Calu3 (cell line): ENCODE results near the gene SPATS1. TPM values are rescaled to one million over a fixed set of nuclear protein-coding genes. Genes with fewer than 3 reads are reported as not detected.

Experiments used
- BruUV-seq: library from RNA; stranded (reverse); fragments of 400-500 nt; replicated peaks from 2 replicates; lab custom pipeline; 2021; lab: Mats Ljungman, UMichigan
- CTCF ChIA-PET: fragments of 300-600 bp; sonication (Branson Sonifier 250); formaldehyde crosslinking; loops from one replicate; lab custom pipeline; 2022; ENCODE audit warnings: antibody characterized with exemption; lab: Charles Lee
- DNase-seq: peaks from one replicate; pipeline ENCODE4 v3.0.0; 2022
- H3K27ac Mint-ChIP-seq: one replicate; pipeline ENCODE4 v1.8.0; 2022; ENCODE audit warnings: mixed read lengths; ENCODE audit not compliant: unreplicated experiment
- H3K27me3 Mint-ChIP-seq: one replicate; pipeline ENCODE4 v1.8.0; 2022; ENCODE audit warnings: mixed read lengths; ENCODE audit not compliant: unreplicated experiment
- H3K36me3 Mint-ChIP-seq: one replicate; pipeline ENCODE4 v1.8.0; 2022; ENCODE audit warnings: mild to moderate bottlenecking, moderate library complexity, mixed read lengths; ENCODE audit not compliant: insufficient read depth, unreplicated experiment
- H3K4me1 Mint-ChIP-seq: one replicate; pipeline ENCODE4 v1.8.0; 2022; ENCODE audit warnings: mild to moderate bottlenecking, low read depth, mixed read lengths; ENCODE audit not compliant: unreplicated experiment
- H3K4me3 Mint-ChIP-seq: one replicate; pipeline ENCODE4 v1.8.0; 2022; ENCODE audit warnings: mild to moderate bottlenecking, low read depth, moderate library complexity, mixed read lengths; ENCODE audit not compliant: unreplicated experiment
- H3K9me3 Mint-ChIP-seq: one replicate; pipeline ENCODE4 v1.8.0; 2022; ENCODE audit warnings: low read depth, mixed read lengths; ENCODE audit not compliant: unreplicated experiment
- CTCF ChIP-seq: fragments of 200-600 bp; IDR thresholded peaks from one replicate; pipeline ENCODE4 v1.8.0; 2022; ENCODE audit warnings: antibody characterized with exemption; ENCODE audit not compliant: unreplicated experiment
- intact Hi-C: fragments of 100-400 bp; cut with micrococcal nuclease; formaldehyde crosslinking; loops from one replicate; pipeline ENCODE4 v1.10.0; 2022; ENCODE audit not compliant: unreplicated experiment
- total RNA-seq: library from RNA; stranded (reverse); gene quantifications from 2 replicates; pipeline ENCODE4 v1.2.3, GENCODE V29; 2022

SPATS1 gene
- total RNA-seq, 1 experiment from 2014 or later = not detected

DNA sequence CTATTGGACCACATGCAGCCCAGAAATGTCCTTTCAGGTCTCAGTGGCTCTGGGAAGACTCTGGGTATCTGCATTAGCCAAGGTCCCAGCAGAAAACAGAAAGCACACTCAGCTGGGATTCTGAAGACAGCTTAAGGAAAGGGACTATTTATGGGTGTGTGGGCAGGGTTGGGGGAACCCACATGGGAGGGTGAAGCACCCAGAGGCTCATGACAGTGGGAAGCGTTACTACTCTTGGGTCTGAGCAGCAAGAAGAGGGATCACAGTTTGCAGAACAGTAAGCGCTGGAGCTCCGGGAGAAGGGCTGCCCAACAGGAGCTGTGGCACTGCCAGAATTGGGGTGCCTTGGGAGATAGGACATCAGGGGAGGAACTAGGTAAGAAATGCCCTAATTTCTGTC, 32.6 kb downstream of the SPATS1 start:
- Mint-ChIP-seq H3K4me3 (no peak overlapping the region), H3K27ac (no peak overlapping the region), H3K4me1 (no peaks in the 10 kb centered on the region), H3K36me3 (no peaks in the 10 kb centered on the region), H3K27me3 (peaks cover 32% of the 10 kb centered on the region), H3K9me3 (no peaks in the 10 kb centered on the region)
- intact Hi-C loops = no loop called here
- DNase-seq = no peak
- CTCF ChIA-PET = interaction anchor here (1.5 kb wide), 1 partner anchor 12 kb away, joined by 4 read pairs; the partner anchor contains the start of gene CDC5L
- no peak for TF ChIP-seq CTCF
- no TSS peak for BruUV-seq

- BruUV-seq = no TSS peak
- intact Hi-C loops = no loop called here
These were observed 35.0 kb downstream of the SPATS1 start for GRCh38 chr6:44377484-44377883.

DNA sequence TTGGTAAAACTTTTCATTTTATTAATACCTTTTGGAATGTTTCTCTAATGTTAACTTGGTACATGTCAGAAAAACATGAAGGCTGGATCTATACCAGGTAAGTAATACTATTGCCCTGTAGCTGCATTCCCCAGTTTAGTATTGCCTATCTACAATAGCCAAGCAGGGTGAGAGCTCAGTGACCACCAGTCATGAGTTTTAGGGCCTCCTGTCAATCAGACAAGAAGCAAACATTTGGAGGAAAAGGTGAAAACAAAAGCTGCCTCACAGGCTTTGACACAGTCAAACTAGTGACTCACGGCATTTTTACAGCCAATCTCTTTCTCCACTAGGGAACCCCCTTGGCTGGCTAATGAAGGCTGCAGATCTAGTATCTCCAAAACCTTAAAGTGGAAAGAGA, 35.5 kb downstream of the SPATS1 start:
- BruUV-seq = no TSS peak

More at GRCh38 chr6:44377484-44377883, 35.0 kb downstream of the SPATS1 start:
- no peaks in the 10 kb centered on the region for H3K36me3 Mint-ChIP-seq
- CTCF ChIA-PET = no interaction called here
- H3K4me1 Mint-ChIP-seq = no peaks in the 10 kb centered on the region
- H3K27me3 Mint-ChIP-seq = peaks cover 32% of the 10 kb centered on the region
- H3K9me3 Mint-ChIP-seq = no peaks in the 10 kb centered on the region
- TF ChIP-seq CTCF = no peak
- no peak overlapping the region for H3K27ac Mint-ChIP-seq
- no peak overlapping the region for H3K4me3 Mint-ChIP-seq
- DNase-seq = no peak

DNA sequence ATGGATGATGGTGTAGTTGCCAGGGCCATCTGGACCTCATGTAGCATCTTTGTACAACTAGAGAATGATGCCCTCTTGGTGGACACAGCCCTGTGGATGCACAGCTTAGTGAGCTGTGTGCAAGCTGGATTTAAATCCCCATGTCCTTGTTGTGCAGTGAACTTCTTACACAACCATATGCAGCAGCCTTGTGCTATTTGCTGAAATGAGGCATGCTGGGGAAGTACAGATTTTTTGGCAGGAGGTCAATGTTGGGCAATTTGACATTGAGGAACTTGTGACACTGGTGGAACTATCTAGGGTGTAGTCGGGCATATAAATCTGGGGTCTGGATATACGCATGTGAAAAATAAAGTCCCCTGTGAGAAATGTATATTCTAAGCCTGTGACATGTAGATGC, 39.3 kb downstream of the SPATS1 start:
- peaks cover 6% of the 10 kb centered on the region for H3K36me3 Mint-ChIP-seq
- BruUV-seq = no TSS peak
- no peak for TF ChIP-seq CTCF
- no peak overlapping the region for H3K27ac Mint-ChIP-seq
- H3K27me3 Mint-ChIP-seq = no peaks in the 10 kb centered on the region
- intact Hi-C loops = no loop called here
- H3K4me1 Mint-ChIP-seq = no peaks in the 10 kb centered on the region
- no peaks in the 10 kb centered on the region for H3K9me3 Mint-ChIP-seq
- no peak for DNase-seq
- CTCF ChIA-PET = interaction anchor here (0.7 to 0.9 kb wide), 2 partner anchors 9 to 12 kb away, joined by 3 to 7 read pairs; no protein-coding TSS in a partner anchor
- no peak overlapping the region for H3K4me3 Mint-ChIP-seq

More for the DNA sequence above, 35.5 kb downstream of the SPATS1 start:
- Mint-ChIP-seq H3K27ac (no peak overlapping the region), H3K4me1 (no peaks in the 10 kb centered on the region), H3K27me3 (peaks cover 27% of the 10 kb centered on the region), H3K9me3 (no peaks in the 10 kb centered on the region), H3K4me3 (no peak overlapping the region), H3K36me3 (no peaks in the 10 kb centered on the region)
- TF ChIP-seq CTCF = no peak
- CTCF ChIA-PET = no interaction called here
- no peak for DNase-seq
- intact Hi-C loops = no loop called here
